Mesenteric fat pad (tissue), 1 donor: ENCODE measurements around the gene PHLPP1. TPM values are rescaled to one million over a fixed set of nuclear protein-coding genes. Genes with fewer than 3 reads are reported as not detected.
"Not testable (repeated sequence)": the region's sequence is repeated elsewhere in the genome, so short reads cannot be mapped to it uniquely, and the experiment has no call there.

Experiments
- DNase-seq: peaks from one replicate; pipeline ENCODE4 v3.0.0-alpha.2; 2020; ENCODE audit warnings: low spot score
- total RNA-seq: library from RNA; stranded (reverse); fragmentation: NEBNext Ultra II Directional; extraction: Animal tissue kit (Norgen Biotek cat#: 25700); gene quantifications from one replicate; pipeline ENCODE4 v1.2.1, GENCODE V29; 2021
- donor health status: DM: yes; HTN: yes; CAD: no.

Gene PHLPP1
- total RNA-seq, 1 donor from 2014 or later: 7.0 TPM

GRCh38 chr18:62740650-62741049 lies 25.3 kb downstream of the PHLPP1 start:
- DNase-seq: not testable (repeated sequence)

GRCh38 chr18:62741118-62741566 lies 25.8 kb downstream of the PHLPP1 start:
- DNase-seq: no peak

- no peak for DNase-seq
These were observed 26.2 kb downstream of the PHLPP1 start for GRCh38 chr18:62741584-62741983.

- DNase-seq: no peak
These were observed 29.0 kb downstream of the PHLPP1 start for GRCh38 chr18:62744076-62744968.

GRCh38 chr18:62745089-62745751 lies 29.9 kb downstream of the PHLPP1 start:
- DNase-seq: no peak

GRCh38 chr18:62749389-62749788 lies 34.0 kb downstream of the PHLPP1 start:
- DNase-seq: no peak

- no peak for DNase-seq
These were observed 36.0 kb downstream of the PHLPP1 start for GRCh38 chr18:62751341-62751821.

- no peak for DNase-seq
These were observed 36.6 kb downstream of the PHLPP1 start for GRCh38 chr18:62751977-62752376.

- no peak for DNase-seq
These were observed 38.7 kb downstream of the PHLPP1 start for GRCh38 chr18:62754026-62754425.

GRCh38 chr18:62755454-62755853 lies 40.1 kb downstream of the PHLPP1 start:
- no peak for DNase-seq

- DNase-seq: no peak
These were observed 40.6 kb downstream of the PHLPP1 start for GRCh38 chr18:62755946-62756345.

GRCh38 chr18:62757399-62758010 lies 42.2 kb downstream of the PHLPP1 start:
- no peak for DNase-seq

- DNase-seq: no peak
These were observed 43.2 kb downstream of the PHLPP1 start for GRCh38 chr18:62758591-62758990.

- no peak for DNase-seq
These were observed 44.5 kb downstream of the PHLPP1 start for GRCh38 chr18:62759704-62760402.

GRCh38 chr18:62760403-62760734 lies 45.0 kb downstream of the PHLPP1 start:
- DNase-seq: no peak

GRCh38 chr18:62763101-62763521 lies 47.8 kb downstream of the PHLPP1 start:
- DNase-seq: no peak

- no peak for DNase-seq
These were observed 50.9 kb downstream of the PHLPP1 start for GRCh38 chr18:62766266-62766665.

- no peak for DNase-seq
These were observed 52.0 kb downstream of the PHLPP1 start for GRCh38 chr18:62767321-62767720.

GRCh38 chr18:62767836-62768557 lies 52.7 kb downstream of the PHLPP1 start:
- DNase-seq: no peak

- no peak for DNase-seq
These were observed 53.2 kb downstream of the PHLPP1 start for GRCh38 chr18:62768558-62768943.

- DNase-seq: no peak
These were observed 53.9 kb downstream of the PHLPP1 start for GRCh38 chr18:62769216-62769615.
